DOHH2 (cell line): Measurements from ENCODE around the gene PIP5K1C.

Experiments used
- H3F3A ChIP-seq: fragments of 200-600 bp; sonication (generic), shearing (Covaris generic); 2 replicates; pipeline ENCODE4 v1.6.0; 2016; ENCODE audit warnings: antibody characterized with exemption, mild to moderate bottlenecking; ENCODE audit not compliant: control insufficient read depth, insufficient read depth
- H3K27ac ChIP-seq: fragments of 200-600 bp; sonication (generic); 2 replicates; pipeline ENCODE4 v1.5.1; 2014; ENCODE audit warnings: low read depth, mild to moderate bottlenecking, low read length, moderate library complexity
- H3K27me3 ChIP-seq: fragments of 200-600 bp; sonication (generic); 2 replicates; pipeline ENCODE4 v1.6.1; 2014; ENCODE audit warnings: mild to moderate bottlenecking, low read length, mixed read lengths; ENCODE audit not compliant: control insufficient read depth
- H3K36me3 ChIP-seq: fragments of 200-600 bp; sonication (generic); 2 replicates; pipeline ENCODE4 v1.6.1; 2014; ENCODE audit warnings: mild to moderate bottlenecking, low read length, moderate library complexity, mixed read lengths; ENCODE audit not compliant: control insufficient read depth
- H3K4me1 ChIP-seq: fragments of 200-600 bp; sonication (generic); 2 replicates; pipeline ENCODE4 v1.6.1; 2014; ENCODE audit warnings: mild to moderate bottlenecking, low read length, mixed read lengths; ENCODE audit not compliant: control insufficient read depth
- H3K4me2 ChIP-seq: fragments of 200-600 bp; sonication (generic); 2 replicates; pipeline ENCODE4 v1.6.0; 2014; ENCODE audit warnings: mild to moderate bottlenecking, low read length, moderate library complexity
- H3K4me3 ChIP-seq: fragments of 200-600 bp; sonication (generic); 2 replicates; pipeline ENCODE4 v1.5.1; 2014; ENCODE audit warnings: mild to moderate bottlenecking, low read length, mixed read lengths
- H3K79me2 ChIP-seq: fragments of 200-600 bp; sonication (generic); 2 replicates; pipeline ENCODE4 v1.6.1; 2014; ENCODE audit warnings: mild to moderate bottlenecking, low read length, mixed read lengths; ENCODE audit not compliant: control insufficient read depth
- H3K9me2 ChIP-seq: fragments of 200-600 bp; sonication (generic); replicated peaks from 2 replicates; pipeline ENCODE4 v1.6.1; 2014; ENCODE audit warnings: mild to moderate bottlenecking, low read length, mixed read lengths; ENCODE audit not compliant: control insufficient read depth
- H3K9me3 ChIP-seq: fragments of 200-600 bp; sonication (generic); 2 replicates; pipeline ENCODE4 v1.6.1; 2014; ENCODE audit warnings: antibody characterized with exemption, low read length, mixed read lengths; ENCODE audit not compliant: control insufficient read depth, insufficient read depth
- H4K20me1 ChIP-seq: fragments of 200-600 bp; sonication (generic); 2 replicates; pipeline ENCODE4 v1.6.0; 2014; ENCODE audit warnings: low read depth, mild to moderate bottlenecking, antibody characterized with exemption, low read length, moderate library complexity; ENCODE audit not compliant: control insufficient read depth, insufficient read depth
- CTCF ChIP-seq: fragments of 200-600 bp; sonication (generic); IDR thresholded peaks from one replicate; pipeline ENCODE4 v1.5.1; 2014; ENCODE audit warnings: antibody characterized with exemption, mild to moderate bottlenecking, low read depth, low read length; ENCODE audit not compliant: poor library complexity, severe bottlenecking
- EZH2phosphoT487 ChIP-seq: fragments of 200-600 bp; sonication (generic); IDR thresholded peaks from 2 replicates; pipeline ENCODE4 v1.6.1; 2017; ENCODE audit warnings: borderline replicate concordance, mild to moderate bottlenecking, antibody characterized with exemption, low read length, moderate library complexity, mixed read lengths

Gene PIP5K1C

GRCh38 chr19:3658004-3658869 is 42.0 kb downstream of the PIP5K1C start:
- Histone ChIP-seq H3F3A (no peaks in the 10 kb centered on the region), H3K9me2 (no peaks in the 10 kb centered on the region), H3K36me3 (no peaks in the 10 kb centered on the region), H4K20me1 (no peaks in the 10 kb centered on the region), H3K9me3 (no peaks in the 10 kb centered on the region), H3K27me3 (no peaks in the 10 kb centered on the region), H3K79me2 (no peaks in the 10 kb centered on the region), H3K4me2 (no peak overlapping the region), H3K27ac (no peak overlapping the region), H3K4me1 (peaks cover 17% of the 10 kb centered on the region), H3K4me3 (no peak overlapping the region)
- TF ChIP-seq EZH2phosphoT487: no peak
- TF ChIP-seq CTCF: no peak

GRCh38 chr19:3657395-3657769 is 42.9 kb downstream of the PIP5K1C start:
- no peaks in the 10 kb centered on the region for H3K27me3 ChIP-seq
- no peaks in the 10 kb centered on the region for H3K9me3 ChIP-seq
- H3K36me3 ChIP-seq: no peaks in the 10 kb centered on the region
- peak; percentile 0 for TF ChIP-seq CTCF
- no peak for TF ChIP-seq EZH2phosphoT487
- H3K4me1 ChIP-seq: peaks cover 17% of the 10 kb centered on the region
- no peaks in the 10 kb centered on the region for H3F3A ChIP-seq
- no peak overlapping the region for H3K4me2 ChIP-seq
- no peaks in the 10 kb centered on the region for H4K20me1 ChIP-seq
- H3K9me2 ChIP-seq: no peaks in the 10 kb centered on the region
- no peaks in the 10 kb centered on the region for H3K79me2 ChIP-seq
- H3K27ac ChIP-seq: no peak overlapping the region
- H3K4me3 ChIP-seq: no peak overlapping the region

- Histone ChIP-seq H3K79me2 (no peaks in the 10 kb centered on the region), H3K9me3 (no peaks in the 10 kb centered on the region), H3K27me3 (no peaks in the 10 kb centered on the region), H3K36me3 (no peaks in the 10 kb centered on the region), H3K27ac (no peak overlapping the region), H3K4me1 (peaks cover 17% of the 10 kb centered on the region), H3K9me2 (no peaks in the 10 kb centered on the region), H3K4me2 (0 out of 2 replicates have a peak overlapping the region, but pooled peaks have one; percentile 27), H3K4me3 (no peak overlapping the region), H4K20me1 (no peaks in the 10 kb centered on the region), H3F3A (no peaks in the 10 kb centered on the region)
- TF ChIP-seq CTCF: peak; percentile 61
- no peak for TF ChIP-seq EZH2phosphoT487
Observed at GRCh38 chr19:3656747-3657394, 43.4 kb downstream of the PIP5K1C start.
